ENCODE results near the gene DAP.

Gene DAP

GRCh38 chr5:10728679-10729078, 32.4 kb downstream of the DAP start:
- no peak for TF ChIP-seq CTCF (IDR thresholded peaks at IDR 0.05; ENCODE audit: low read depth, low read length)
- no peak overlapping the region for H3K4me3 ChIP-seq (ENCODE audit: low read depth, low read length)
- no peaks in the 10 kb centered on the region for H3K36me3 ChIP-seq

GRCh38 chr5:10727861-10728260, 33.2 kb downstream of the DAP start:
- Histone ChIP-seq H3K36me3 (no peaks in the 10 kb centered on the region), H3K4me3 (ENCODE audit: low read depth, low read length) (no peak overlapping the region), H3K9me3 (no peaks in the 10 kb centered on the region), H3K4me1 (no peaks in the 10 kb centered on the region), H3K27me3 (no peaks in the 10 kb centered on the region)
- no peak for DNase-seq
- no peak for TF ChIP-seq CTCF (IDR thresholded peaks at IDR 0.05; ENCODE audit: low read depth, low read length)

More at GRCh38 chr5:10728679-10729078, 32.4 kb downstream of the DAP start:
- Histone ChIP-seq H3K27me3 (no peaks in the 10 kb centered on the region), H3K4me1 (no peaks in the 10 kb centered on the region), H3K9me3 (no peaks in the 10 kb centered on the region)
- no peak for DNase-seq

- no peak for TF ChIP-seq CTCF (IDR thresholded peaks at IDR 0.05; ENCODE audit: low read depth, low read length)
- no peaks in the 10 kb centered on the region for H3K9me3 ChIP-seq
- no peaks in the 10 kb centered on the region for H3K4me1 ChIP-seq
- no peak overlapping the region for H3K4me3 ChIP-seq (ENCODE audit: low read depth, low read length)
- no peak for DNase-seq
- no peaks in the 10 kb centered on the region for H3K27me3 ChIP-seq
- no peaks in the 10 kb centered on the region for H3K36me3 ChIP-seq
These were observed 34.0 kb downstream of the DAP start for GRCh38 chr5:10726913-10727517.

- H3K9me3 ChIP-seq, result no peaks in the 10 kb centered on the region
- H3K4me1 ChIP-seq, result no peaks in the 10 kb centered on the region
- no peaks in the 10 kb centered on the region for H3K36me3 ChIP-seq
- TF ChIP-seq CTCF (IDR thresholded peaks at IDR 0.05; ENCODE audit: low read depth, low read length), result no peak
- H3K4me3 ChIP-seq (ENCODE audit: low read depth, low read length), result no peak overlapping the region
- H3K27me3 ChIP-seq, result no peaks in the 10 kb centered on the region
- DNase-seq, result no peak
These were observed 34.7 kb downstream of the DAP start for GRCh38 chr5:10726179-10726912.

GRCh38 chr5:10725636-10726035, 35.4 kb downstream of the DAP start:
- TF ChIP-seq CTCF (IDR thresholded peaks at IDR 0.05; ENCODE audit: low read depth, low read length), result no peak
- DNase-seq, result no peak
- Histone ChIP-seq H3K9me3 (no peaks in the 10 kb centered on the region), H3K4me1 (no peaks in the 10 kb centered on the region), H3K4me3 (ENCODE audit: low read depth, low read length) (no peak overlapping the region), H3K27me3 (no peaks in the 10 kb centered on the region), H3K36me3 (no peaks in the 10 kb centered on the region)

All from BE2C (cell line).